ENCODE data around the gene CAMKK2. TPM values are rescaled to one million over a fixed set of nuclear protein-coding genes. Genes with fewer than 3 reads are reported as not detected.

CAMKK2 gene
- polyA plus RNA-seq, 1 of the 3 experiments (the other 2 are of a cell fraction): 23.6 TPM

GRCh38 chr12:121198949-121199348 lies 97.6 kb downstream of the CAMKK2 start (continued):
- no peak for TF ChIP-seq CHD2 (IDR thresholded peaks at IDR 0.05; ENCODE audit: low read length, partially characterized antibody)
- no peak for TF ChIP-seq EZH2phosphoT487 (IDR thresholded peaks at IDR 0.05; ENCODE audit: borderline replicate concordance, low read depth)

GRCh38 chr12:121196902-121197301 lies 99.6 kb downstream of the CAMKK2 start:
- Histone ChIP-seq H3K27ac (ENCODE audit: low read depth in 2 of 2, low read length in 1 of 2) (no peak overlapping the region), H3K4me2 (no peak overlapping the region), H3K9me3 (no peaks in the 10 kb centered on the region), H3K36me3 (replicated peaks in 1 of 2; ENCODE audit: control insufficient read depth in 1 of 2, insufficient read depth in 2 of 2, low read length in 1 of 2) (no peaks in the 10 kb centered on the region), H3F3A (replicated peaks; ENCODE audit: insufficient read depth) (no peaks in the 10 kb centered on the region), H3K9ac (no peak overlapping the region), H4K20me1 (ENCODE audit: insufficient read depth) (no peaks in the 10 kb centered on the region), H3K9me2 (no peaks in the 10 kb centered on the region), H3K4me3 (ENCODE audit: low read depth in 2 of 2, low read length in 1 of 2) (no peak overlapping the region), H3K4me1 (ENCODE audit: control insufficient read depth in 1 of 2, insufficient read depth in 2 of 2, low read depth in 1 of 2, low read length in 1 of 2) (no peaks in the 10 kb centered on the region), H2AFZ (ENCODE audit: low read depth) (no peak overlapping the region), H3K27me3 (ENCODE audit: insufficient read depth) (no peaks in the 10 kb centered on the region), H3K79me2 (ENCODE audit: insufficient read depth) (no peaks in the 10 kb centered on the region)
- POLR2A ChIA-PET: no interaction called here
- TF ChIP-seq PBX3 (IDR thresholded peaks at IDR 0.05): no peak
- no peak for TF ChIP-seq NRF1 (IDR thresholded peaks at IDR 0.05; ENCODE audit: low read depth, low read length)
- no peak for TF ChIP-seq ELF1 (IDR thresholded peaks at IDR 0.05)
- TF ChIP-seq NFIC (IDR thresholded peaks at IDR 0.05; ENCODE audit: borderline replicate concordance): no peak
- no peak for TF ChIP-seq POLR2AphosphoS5 (IDR thresholded peaks at IDR 0.05; ENCODE audit: low read depth, low read length)
- no peak for TF ChIP-seq RFX5 (IDR thresholded peaks at IDR 0.05; ENCODE audit: low read length)
- no peak for TF ChIP-seq ZBTB33 (IDR thresholded peaks at IDR 0.05; ENCODE audit: borderline replicate concordance, low read depth)
- TF ChIP-seq YY1 (IDR thresholded peaks at IDR 0.05; ENCODE audit: low read depth): no peak
- no peak for TF ChIP-seq EP300 (IDR thresholded peaks at IDR 0.05; ENCODE audit: borderline replicate concordance in 1 of 2, low read depth in 1 of 2, low read length in 1 of 2)
- no peak for TF ChIP-seq FOSL2 (IDR thresholded peaks at IDR 0.05; ENCODE audit: borderline replicate concordance, low read depth)
- TF ChIP-seq USF1 (IDR thresholded peaks at IDR 0.05; ENCODE audit: borderline replicate concordance, low read depth): no peak
- TF ChIP-seq TCF12 (IDR thresholded peaks at IDR 0.05): no peak
- no peak for TF ChIP-seq FOXJ3 (CRISPR knock-in tag; IDR thresholded peaks at IDR 0.05)
- TF ChIP-seq USF2 (IDR thresholded peaks at IDR 0.05; ENCODE audit: borderline replicate concordance, low read depth, low read length): no peak
- no peak for TF ChIP-seq JUND (IDR thresholded peaks at IDR 0.05)
- TF ChIP-seq MAX (IDR thresholded peaks at IDR 0.05; ENCODE audit: low read depth): no peak
- TF ChIP-seq GABPA (IDR thresholded peaks at IDR 0.05; ENCODE audit: low read depth): no peak
- no peak for DNase-seq
- CTCF ChIA-PET: interaction anchor here (0.6 kb wide), 1 partner anchor 15 kb away, joined by 3 read pairs; no protein-coding TSS in a partner anchor
- WGBS (ENCODE audit: low lambda C conversion rate): 87% methylated on average over 6 of the region's 6 CpGs
